T-helper 2 cell treated with Interferon-gamma antibody and Interleukin-4, amounts not matched to agents 5 μg/mL and 100 μg/mL, for 36 hours (primary cell): ENCODE results near the gene NCAPH2.
"Not testable (repeated sequence)": the region's sequence is repeated elsewhere in the genome, so short reads cannot be mapped to it uniquely, and the experiment has no call there.

ENCODE experiments used
- DNase-seq: peaks from one replicate; pipeline ENCODE4 v3.0.0; 2021; ENCODE audit warnings: low spot score
- H3K27ac Mint-ChIP-seq: one replicate; pipeline ENCODE4 v1.8.0; 2021; ENCODE audit warnings: mild to moderate bottlenecking, mixed read lengths
- H3K27me3 Mint-ChIP-seq: one replicate; pipeline ENCODE4 v1.8.0; 2021; ENCODE audit warnings: low read depth, mixed read lengths
- H3K36me3 Mint-ChIP-seq: one replicate; pipeline ENCODE4 v1.8.0; 2021; ENCODE audit warnings: low read depth, mixed read lengths
- H3K4me1 Mint-ChIP-seq: one replicate; pipeline ENCODE4 v1.8.0; 2021; ENCODE audit warnings: low read depth, mixed read lengths
- H3K4me3 Mint-ChIP-seq: one replicate; pipeline ENCODE4 v1.8.0; 2022; ENCODE audit warnings: mild to moderate bottlenecking, moderate library complexity, mixed read lengths
- H3K9me3 Mint-ChIP-seq: one replicate; pipeline ENCODE4 v1.8.0; 2021; ENCODE audit warnings: mixed read lengths

Gene NCAPH2

DNA sequence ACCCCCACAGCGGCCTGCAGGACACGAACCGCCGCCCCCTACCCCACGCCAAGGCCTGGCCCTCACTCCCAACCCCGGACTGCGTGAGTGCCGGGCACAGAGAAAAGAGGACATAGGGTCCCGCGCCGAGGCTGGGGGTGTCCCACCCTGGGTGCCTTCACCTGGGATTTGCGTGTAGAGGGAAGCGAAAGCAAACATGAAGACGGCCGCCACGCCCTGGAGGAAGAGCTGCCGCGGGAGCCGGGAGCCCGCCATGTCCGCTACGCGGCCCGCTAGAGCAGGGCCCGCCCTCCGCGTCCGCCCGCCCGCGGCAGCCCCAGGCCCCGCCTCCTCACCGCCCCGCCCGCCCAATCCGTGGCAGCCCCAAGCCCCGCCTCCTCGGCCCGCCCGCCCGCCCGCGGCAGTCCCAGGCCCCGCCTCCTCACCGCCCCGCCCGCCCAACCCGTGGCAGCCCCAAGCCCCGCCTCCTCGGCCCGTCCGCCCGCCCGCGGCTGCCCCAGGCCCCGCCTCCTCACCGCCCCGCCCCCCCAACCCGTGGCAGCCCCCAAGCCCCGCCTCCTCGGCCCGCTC is 518 bp upstream of the NCAPH2 start, which contains the start of gene LMF2:
Gene LMF2 (minus strand): TSS at position 282 of the 570 bp plus-strand sequence. CDS start 27 bp downstream, at position 255.
- H3K4me1 Mint-ChIP-seq, result peaks cover 10% of the 10 kb centered on the region
- peak; percentile 89 for DNase-seq
- H3K27me3 Mint-ChIP-seq, result no peaks in the 10 kb centered on the region
- H3K36me3 Mint-ChIP-seq, result peaks cover 16% of the 10 kb centered on the region
- H3K4me3 Mint-ChIP-seq, result peak within 1 kb of the TSS; percentile 99
- no peaks in the 10 kb centered on the region for H3K9me3 Mint-ChIP-seq
- peak within 1 kb of the TSS; percentile 96 for H3K27ac Mint-ChIP-seq

DNA sequence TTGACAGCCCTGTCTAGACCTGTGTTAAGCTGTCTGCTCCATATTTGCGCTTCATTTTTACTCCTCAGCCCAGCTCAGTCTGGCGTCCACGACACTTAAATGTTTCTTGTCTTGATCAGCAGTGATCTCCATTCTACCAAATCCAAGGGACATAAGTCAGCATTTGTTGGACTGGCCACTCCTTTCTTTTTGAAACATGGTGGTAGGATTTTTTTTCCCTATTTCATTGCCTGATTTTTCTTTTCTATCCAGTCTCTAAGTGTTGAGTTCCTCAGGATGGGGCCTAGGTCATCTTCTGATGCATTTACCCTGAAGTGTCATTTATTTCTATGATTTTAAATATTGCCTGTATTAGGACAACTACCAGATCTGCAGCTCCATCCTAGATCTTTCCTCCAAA is 873 bp downstream of the NCAPH2 start:
- peak overlapping the region; percentile 95 for H3K27ac Mint-ChIP-seq
- H3K9me3 Mint-ChIP-seq, result no peaks in the 10 kb centered on the region
- peaks cover 15% of the 10 kb centered on the region for H3K4me1 Mint-ChIP-seq
- peak overlapping the region; percentile 93 for H3K4me3 Mint-ChIP-seq
- no peak for DNase-seq
- no peaks in the 10 kb centered on the region for H3K27me3 Mint-ChIP-seq
- H3K36me3 Mint-ChIP-seq, result peaks cover 19% of the 10 kb centered on the region

DNA sequence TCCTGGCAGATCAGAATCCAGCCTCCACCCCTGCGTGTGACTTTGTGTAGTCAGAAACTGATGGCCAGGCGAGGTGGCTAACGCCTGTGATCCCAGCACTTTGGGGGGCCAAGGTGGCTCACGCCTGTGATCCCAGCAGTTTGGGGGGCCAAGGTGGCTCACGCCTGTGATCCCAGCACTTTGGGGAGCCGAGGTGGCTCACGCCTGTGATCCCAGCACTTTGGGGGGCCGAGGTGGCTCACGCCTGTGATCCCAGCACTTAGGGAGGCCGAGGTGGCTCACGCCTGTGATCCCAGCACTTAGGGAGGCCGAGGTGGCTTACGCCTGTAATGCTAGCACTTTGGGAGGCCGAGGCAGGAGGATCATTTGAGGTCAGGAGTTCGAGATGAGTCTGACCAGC is 5.2 kb downstream of the NCAPH2 start:
- Mint-ChIP-seq H3K36me3 (peaks cover 26% of the 10 kb centered on the region), H3K9me3 (no peaks in the 10 kb centered on the region), H3K27me3 (no peaks in the 10 kb centered on the region), H3K4me3 (no peak overlapping the region), H3K4me1 (peaks cover 17% of the 10 kb centered on the region), H3K27ac (no peak overlapping the region)
- no peak for DNase-seq

DNA sequence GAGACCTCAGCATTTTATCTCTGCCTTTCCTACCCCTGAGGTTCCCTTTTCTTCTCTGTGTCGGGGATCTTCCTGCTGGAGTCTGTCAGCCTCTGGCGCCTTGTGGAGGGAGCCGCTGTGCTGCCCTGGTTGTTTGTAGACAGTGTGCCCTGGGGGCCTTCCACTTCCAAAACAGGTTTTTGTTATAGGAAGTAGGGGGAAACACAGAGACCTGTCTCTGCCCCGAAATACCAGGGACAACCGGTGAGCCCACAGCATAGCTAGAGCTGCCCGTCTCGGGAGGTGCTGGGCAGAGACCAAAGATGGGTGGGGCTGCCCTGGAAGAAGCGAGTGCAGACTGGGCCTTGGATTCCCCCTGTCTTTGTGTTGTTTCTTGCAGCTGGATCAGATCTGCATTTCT is 8.0 kb downstream of the NCAPH2 start:
- peaks cover 32% of the 10 kb centered on the region for H3K36me3 Mint-ChIP-seq

DNA sequence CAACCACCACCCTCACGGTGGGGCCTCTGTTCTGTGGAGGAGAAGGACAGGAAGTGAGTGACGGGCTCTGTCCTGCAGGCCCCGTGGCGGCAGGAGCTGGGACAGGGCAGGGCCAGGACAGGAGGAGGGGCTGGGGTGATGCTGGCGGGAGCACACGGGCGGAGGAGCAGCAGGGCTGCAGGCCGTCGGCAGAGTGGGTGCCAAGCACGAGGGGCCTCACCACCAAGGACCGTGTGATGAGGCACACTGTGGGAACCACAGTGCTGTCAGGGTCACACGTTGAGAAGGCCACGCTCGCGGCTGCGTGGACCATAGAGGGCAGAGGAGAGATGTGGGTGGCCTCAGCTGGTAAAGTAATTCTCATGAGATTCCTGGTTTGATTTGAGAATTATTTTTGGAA is 8.9 kb downstream of the NCAPH2 start:
- Mint-ChIP-seq H3K4me1 (peaks cover 6% of the 10 kb centered on the region), H3K36me3 (peaks cover 32% of the 10 kb centered on the region)
- DNase-seq, result no peak

More for the DNA sequence above, 8.0 kb downstream of the NCAPH2 start:
- no peak overlapping the region for H3K4me3 Mint-ChIP-seq
- DNase-seq, result no peak
- H3K9me3 Mint-ChIP-seq, result no peaks in the 10 kb centered on the region
- peaks cover 6% of the 10 kb centered on the region for H3K4me1 Mint-ChIP-seq
- no peaks in the 10 kb centered on the region for H3K27me3 Mint-ChIP-seq
- H3K27ac Mint-ChIP-seq, result no peak overlapping the region

DNA sequence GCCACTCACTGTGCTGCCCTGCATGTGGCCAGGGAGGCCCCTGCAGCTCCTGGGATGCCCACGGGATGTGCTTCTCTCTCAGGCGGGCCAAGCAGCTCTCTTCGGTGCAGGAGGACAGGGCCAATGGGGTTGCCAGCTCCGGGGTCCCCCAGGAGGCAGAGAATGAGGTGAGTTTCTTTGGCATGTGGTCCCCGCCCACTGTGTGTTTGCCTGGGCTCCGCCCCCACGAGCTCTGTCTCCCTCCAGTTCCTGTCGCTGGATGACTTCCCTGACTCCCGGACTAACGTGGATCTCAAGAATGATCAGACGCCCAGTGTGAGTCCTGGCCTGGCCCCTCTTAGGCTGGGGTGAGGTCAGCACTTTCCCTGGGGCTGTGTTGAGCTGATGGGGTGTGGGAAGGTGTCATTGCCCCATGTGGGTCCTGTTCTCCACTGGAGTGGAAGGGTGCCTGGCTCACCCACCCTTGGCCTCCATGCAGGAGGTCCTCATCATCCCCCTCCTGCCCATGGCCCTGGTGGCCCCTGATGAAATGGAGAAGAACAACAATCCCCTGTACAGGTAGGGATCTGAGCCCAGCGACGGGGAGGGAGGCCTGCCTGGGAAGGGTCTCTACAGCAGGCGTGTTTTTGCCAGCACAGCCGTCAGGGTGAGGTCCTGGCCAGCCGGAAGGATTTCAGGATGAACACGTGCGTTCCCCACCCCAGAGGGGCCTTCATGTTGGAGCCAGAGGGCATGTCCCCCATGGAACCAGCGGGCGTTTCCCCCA is 9.7 kb downstream of the NCAPH2 start:
- Mint-ChIP-seq H3K9me3 (no peaks in the 10 kb centered on the region), H3K4me3 (no peak overlapping the region), H3K27me3 (no peaks in the 10 kb centered on the region), H3K4me1 (peaks cover 6% of the 10 kb centered on the region), H3K27ac (no peak overlapping the region), H3K36me3 (peaks cover 26% of the 10 kb centered on the region)
- no peak for DNase-seq

More for the DNA sequence above, 8.9 kb downstream of the NCAPH2 start:
- Mint-ChIP-seq H3K9me3 (no peaks in the 10 kb centered on the region), H3K27ac (no peak overlapping the region), H3K4me3 (no peak overlapping the region), H3K27me3 (no peaks in the 10 kb centered on the region)

DNA sequence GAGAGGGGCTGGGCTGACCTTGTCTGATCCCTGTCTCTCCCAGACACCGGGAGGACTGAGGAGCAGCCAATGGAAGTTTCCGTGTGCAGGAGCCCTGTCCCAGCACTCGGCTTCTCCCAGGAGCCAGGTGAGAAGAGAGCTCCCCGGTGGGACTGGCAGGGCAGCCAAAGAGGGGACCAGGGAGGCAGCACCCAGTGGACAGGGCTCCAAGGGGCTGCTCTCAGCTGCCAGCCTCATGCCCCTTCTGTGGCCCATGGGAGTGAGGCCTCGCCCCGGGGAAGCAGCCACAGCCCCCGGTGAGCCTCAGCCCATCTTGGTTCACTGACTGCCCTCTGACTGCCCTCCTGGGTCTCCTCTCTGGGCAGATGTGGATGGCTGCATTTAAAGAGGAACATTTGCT is 10.6 kb downstream of the NCAPH2 start:
- no peak overlapping the region for H3K27ac Mint-ChIP-seq
- peaks cover 3% of the 10 kb centered on the region for H3K4me1 Mint-ChIP-seq
- DNase-seq, result no peak
- peaks cover 31% of the 10 kb centered on the region for H3K36me3 Mint-ChIP-seq
- H3K9me3 Mint-ChIP-seq, result no peaks in the 10 kb centered on the region
- H3K4me3 Mint-ChIP-seq, result no peak overlapping the region
- H3K27me3 Mint-ChIP-seq, result no peaks in the 10 kb centered on the region

DNA sequence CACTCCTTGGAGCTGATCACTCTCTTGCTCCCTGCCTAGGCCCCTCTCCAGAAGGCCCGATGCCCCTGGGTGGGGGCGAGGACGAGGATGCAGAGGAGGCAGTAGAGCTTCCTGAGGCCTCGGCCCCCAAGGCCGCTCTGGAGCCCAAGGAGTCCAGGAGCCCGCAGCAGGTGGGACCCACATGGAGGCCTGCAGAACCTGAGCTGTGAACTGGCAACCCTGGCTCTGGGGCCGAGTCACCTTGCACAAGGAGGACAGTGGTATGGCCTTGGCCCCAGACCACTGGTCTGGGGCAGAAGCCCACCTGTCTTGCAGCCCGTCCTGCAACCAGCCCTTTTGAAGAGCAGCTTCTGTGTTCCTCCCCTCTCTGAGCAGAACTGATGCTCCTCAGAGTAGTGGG is 11.1 kb downstream of the NCAPH2 start:
- H3K27me3 Mint-ChIP-seq, result no peaks in the 10 kb centered on the region
- H3K36me3 Mint-ChIP-seq, result peaks cover 31% of the 10 kb centered on the region
- H3K9me3 Mint-ChIP-seq, result no peaks in the 10 kb centered on the region
- DNase-seq, result no peak
- H3K4me1 Mint-ChIP-seq, result peaks cover 2% of the 10 kb centered on the region
- H3K27ac Mint-ChIP-seq, result no peak overlapping the region
- H3K4me3 Mint-ChIP-seq, result no peak overlapping the region

DNA sequence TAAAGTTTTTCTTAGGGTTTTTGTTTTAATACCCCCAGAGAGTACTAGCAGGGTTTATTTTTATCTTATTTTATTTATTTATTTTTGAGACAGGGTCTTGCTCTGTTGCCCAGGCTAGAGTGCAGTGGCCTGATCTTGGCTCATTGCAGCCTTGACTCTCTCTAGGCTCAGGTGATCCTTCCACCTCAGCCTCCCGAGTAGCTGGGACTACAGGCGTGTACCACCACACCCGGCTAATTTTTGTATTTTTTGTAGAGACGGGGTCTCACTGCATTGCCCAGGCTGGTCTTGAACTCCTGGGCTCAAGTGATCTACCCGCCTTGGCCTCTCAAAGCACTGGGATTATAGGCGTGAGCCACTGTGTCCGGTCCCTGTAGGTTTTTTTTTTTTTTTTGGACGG is 12.2 kb downstream of the NCAPH2 start:
- H3K4me1 Mint-ChIP-seq, H3K9me3 Mint-ChIP-seq, H3K27me3 Mint-ChIP-seq, H3K4me3 Mint-ChIP-seq, DNase-seq, H3K27ac Mint-ChIP-seq: not testable (repeated sequence)
- peaks cover 30% of the 10 kb centered on the region for H3K36me3 Mint-ChIP-seq

DNA sequence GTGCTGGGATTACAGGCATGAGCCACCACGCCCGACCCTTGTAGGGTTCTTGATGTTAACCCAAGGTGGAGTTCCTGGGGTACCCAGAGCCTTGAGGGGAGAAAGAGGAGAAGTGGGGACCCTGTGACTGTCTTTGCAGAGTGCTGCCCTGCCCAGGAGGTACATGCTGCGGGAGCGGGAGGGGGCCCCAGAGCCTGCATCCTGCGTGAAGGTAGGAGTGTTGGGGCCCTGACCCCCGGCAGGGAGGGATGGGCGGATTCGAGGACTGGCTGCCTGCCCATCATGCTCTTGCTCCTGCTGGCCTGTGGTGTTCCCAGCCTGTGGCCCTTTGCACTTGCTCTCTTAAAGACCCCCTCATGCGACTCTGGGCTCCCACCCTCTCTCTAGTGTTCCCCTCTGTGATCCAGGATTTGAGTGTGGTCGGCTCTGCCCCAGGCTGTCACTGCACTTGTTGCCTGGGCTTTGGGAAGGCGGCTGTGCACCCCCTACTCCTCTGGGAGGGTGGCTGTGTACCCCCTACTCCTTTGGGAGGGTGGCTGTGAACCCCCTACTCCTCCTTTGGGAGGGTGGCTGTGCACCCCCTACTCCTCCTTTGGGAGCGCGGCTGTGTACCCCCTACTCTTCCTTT is 12.9 kb downstream of the NCAPH2 start:
- Mint-ChIP-seq H3K9me3 (no peaks in the 10 kb centered on the region), H3K27me3 (no peaks in the 10 kb centered on the region), H3K36me3 (peaks cover 28% of the 10 kb centered on the region), H3K4me1 (peaks cover 8% of the 10 kb centered on the region), H3K27ac (no peak overlapping the region), H3K4me3 (no peak overlapping the region)
- DNase-seq, result no peak

DNA sequence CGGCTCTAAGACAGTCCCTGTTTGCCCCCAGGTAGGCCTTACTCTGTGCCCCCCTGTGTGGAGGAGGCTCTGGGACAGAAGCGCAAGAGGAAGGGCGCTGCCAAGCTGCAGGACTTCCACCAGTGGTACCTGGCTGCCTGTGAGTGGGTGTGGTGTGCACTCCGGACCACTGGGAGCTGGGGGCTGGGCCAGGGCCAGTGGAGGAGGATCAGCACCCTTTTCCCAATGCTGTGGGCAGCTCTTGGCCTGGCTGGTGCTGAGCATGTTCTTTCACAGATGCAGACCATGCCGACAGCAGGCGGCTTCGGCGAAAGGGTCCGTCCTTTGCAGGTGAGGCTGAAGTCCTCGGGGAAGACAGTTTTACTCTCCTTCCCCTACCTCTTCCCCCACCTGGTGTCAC is 13.7 kb downstream of the NCAPH2 start:
- no peaks in the 10 kb centered on the region for H3K9me3 Mint-ChIP-seq
- H3K27ac Mint-ChIP-seq, result no peak overlapping the region
- no peaks in the 10 kb centered on the region for H3K27me3 Mint-ChIP-seq
- H3K36me3 Mint-ChIP-seq, result peaks cover 28% of the 10 kb centered on the region
- no peak overlapping the region for H3K4me3 Mint-ChIP-seq
- DNase-seq, result no peak
- peaks cover 9% of the 10 kb centered on the region for H3K4me1 Mint-ChIP-seq

DNA sequence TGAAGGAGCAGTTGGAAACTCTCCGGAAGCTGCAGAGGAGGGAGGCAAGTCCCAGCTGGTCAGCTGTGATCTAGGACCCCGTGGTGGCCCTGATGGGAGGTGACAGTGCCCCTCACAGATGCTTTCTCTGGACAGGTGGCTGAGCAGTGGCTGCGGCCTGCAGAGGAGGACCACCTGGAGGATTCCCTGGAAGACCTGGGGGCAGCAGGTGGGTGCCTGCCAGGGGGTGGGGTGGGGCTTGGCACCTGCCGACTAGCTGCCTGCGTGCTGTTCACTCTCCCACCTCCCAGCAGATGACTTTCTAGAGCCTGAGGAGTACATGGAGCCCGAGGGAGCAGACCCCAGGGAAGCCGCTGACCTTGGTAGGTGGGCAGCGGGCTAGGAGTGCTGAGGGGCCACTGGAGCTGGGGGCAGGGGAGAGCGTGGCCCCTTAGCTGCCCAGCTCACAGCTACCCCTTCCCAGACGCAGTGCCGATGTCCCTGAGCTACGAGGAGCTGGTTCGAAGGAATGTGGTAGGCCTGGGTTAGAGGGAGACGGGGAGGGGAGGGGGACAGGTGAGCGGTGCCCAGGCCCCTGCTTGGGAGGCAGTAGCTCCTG is 14.3 kb downstream of the NCAPH2 start:
- no peak for DNase-seq
- H3K9me3 Mint-ChIP-seq, result no peaks in the 10 kb centered on the region
- no peak overlapping the region for H3K4me3 Mint-ChIP-seq
- peaks cover 32% of the 10 kb centered on the region for H3K36me3 Mint-ChIP-seq
- peaks cover 15% of the 10 kb centered on the region for H3K4me1 Mint-ChIP-seq
- no peaks in the 10 kb centered on the region for H3K27me3 Mint-ChIP-seq
- H3K27ac Mint-ChIP-seq, result no peak overlapping the region

DNA sequence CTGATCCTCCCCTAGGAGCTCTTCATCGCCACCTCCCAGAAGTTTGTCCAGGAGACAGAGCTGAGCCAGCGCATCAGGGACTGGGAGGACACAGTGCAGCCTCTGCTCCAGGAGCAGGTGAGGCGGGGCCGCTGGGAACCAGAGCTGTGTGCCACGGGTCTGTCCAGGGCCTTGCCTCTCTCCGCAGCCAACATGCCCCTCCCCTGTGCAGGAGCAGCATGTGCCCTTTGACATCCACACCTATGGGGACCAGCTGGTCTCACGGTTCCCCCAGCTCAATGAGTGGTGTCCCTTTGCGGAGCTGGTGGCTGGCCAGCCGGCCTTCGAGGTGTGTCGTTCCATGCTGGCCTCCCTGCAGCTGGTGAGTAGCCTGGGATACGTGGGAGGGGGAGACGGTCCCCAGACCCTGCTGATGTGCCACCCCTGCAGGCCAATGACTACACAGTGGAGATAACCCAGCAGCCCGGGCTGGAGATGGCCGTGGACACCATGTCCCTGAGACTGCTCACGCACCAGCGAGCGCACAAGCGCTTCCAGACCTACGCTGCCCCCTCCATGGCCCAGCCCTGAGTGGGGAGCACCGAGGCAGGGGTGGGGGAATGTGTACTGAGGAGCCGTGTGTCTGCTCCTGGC is 14.9 kb downstream of the NCAPH2 start:
- Mint-ChIP-seq H3K4me3 (no peak overlapping the region), H3K9me3 (no peaks in the 10 kb centered on the region), H3K4me1 (peaks cover 22% of the 10 kb centered on the region), H3K36me3 (peaks cover 33% of the 10 kb centered on the region), H3K27me3 (no peaks in the 10 kb centered on the region), H3K27ac (no peak overlapping the region)
- DNase-seq, result no peak

DNA sequence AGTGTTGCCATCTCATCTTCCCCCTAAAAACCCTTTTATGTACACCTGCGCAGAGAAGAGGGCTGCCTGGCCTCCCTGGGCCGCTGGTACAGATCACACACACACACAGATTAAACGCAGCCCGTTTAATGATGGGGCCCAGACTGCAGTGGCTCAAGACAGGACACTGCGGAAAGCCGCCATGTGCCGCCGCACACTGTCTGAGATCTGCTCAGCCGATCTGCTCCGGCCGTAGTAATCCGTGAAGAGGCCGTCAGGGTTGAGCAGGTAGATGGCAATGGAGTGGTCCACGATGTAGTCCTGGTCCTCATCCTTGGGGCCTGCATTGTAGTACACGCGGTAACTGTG is 15.4 kb downstream of the NCAPH2 start:
- Mint-ChIP-seq H3K27ac (peak overlapping the region; percentile 31), H3K36me3 (peaks cover 35% of the 10 kb centered on the region), H3K27me3 (no peaks in the 10 kb centered on the region), H3K4me3 (no peak overlapping the region), H3K4me1 (peaks cover 25% of the 10 kb centered on the region), H3K9me3 (no peaks in the 10 kb centered on the region)
- no peak for DNase-seq
